SJCRH30 (cell line): ENCODE data around the gene ANKDD1A. TPM values are rescaled to one million over a fixed set of nuclear protein-coding genes. Genes with fewer than 3 reads are reported as not detected.

Experiments
- DNase-seq, 2 experiments: peaks; one replicate each; pipeline ENCODE4 v3.0.0-alpha.2; 2015 to 2020
- H3K27ac ChIP-seq: fragments of 250-450 bp; sonication (Bioruptor Pico); 2 replicates; pipeline ENCODE4 v1.5.1; 2020; ENCODE audit warnings: mild to moderate bottlenecking, moderate library complexity
- H3K27me3 ChIP-seq: fragments of 250-450 bp; sonication (Bioruptor Pico); 2 replicates; pipeline ENCODE4 v1.5.1; 2020; ENCODE audit warnings: mild to moderate bottlenecking, moderate library complexity
- H3K36me3 ChIP-seq: fragments of 250-450 bp; sonication (Bioruptor Pico); 2 replicates; pipeline ENCODE4 v1.5.1; 2020; ENCODE audit warnings: mild to moderate bottlenecking, moderate library complexity
- H3K4me1 ChIP-seq: fragments of 250-450 bp; sonication (Bioruptor Pico); 2 replicates; pipeline ENCODE4 v1.5.1; 2020; ENCODE audit warnings: mild to moderate bottlenecking, moderate library complexity
- H3K4me3 ChIP-seq: fragments of 250-450 bp; sonication (Bioruptor Pico); 2 replicates; pipeline ENCODE4 v1.5.1; 2020; ENCODE audit warnings: mild to moderate bottlenecking, moderate library complexity
- H3K9me3 ChIP-seq: fragments of 250-450 bp; sonication (Bioruptor Pico); replicated peaks from 2 replicates; pipeline ENCODE4 v1.5.1; 2020; ENCODE audit warnings: mild to moderate bottlenecking, moderate library complexity
- total RNA-seq: library from RNA; depleted of rRNA; stranded (reverse); fragments of >200 nt; shearing (Covaris generic); gene quantifications from 2 replicates; pipeline ENCODE4 v1.2.3, GENCODE V29; 2014

The ANKDD1A gene
- total RNA-seq, 1 experiment from 2014 or later = 5.0 TPM

GRCh38 chr15:64926661-64927060 is 15.0 kb downstream of the ANKDD1A start:
- no peaks in the 10 kb centered on the region; the same call in 1 of the 2 replicates for H3K4me1 ChIP-seq
- H3K27ac ChIP-seq = no peak overlapping the region
- no peaks in the 10 kb centered on the region for H3K27me3 ChIP-seq
- no peaks in the 10 kb centered on the region for H3K9me3 ChIP-seq
- H3K4me3 ChIP-seq = no peak overlapping the region
- no peaks in the 10 kb centered on the region for H3K36me3 ChIP-seq
- DNase-seq = no peak

- 0 out of 2 replicates have a peak overlapping the region, but pooled peaks have one; percentile 21 for H3K27ac ChIP-seq
- no peaks in the 10 kb centered on the region; the same call in 1 of the 2 replicates for H3K4me1 ChIP-seq
- no peaks in the 10 kb centered on the region for H3K9me3 ChIP-seq
- no peak overlapping the region for H3K4me3 ChIP-seq
- H3K36me3 ChIP-seq = no peaks in the 10 kb centered on the region
- peak in 1 of 2 experiments; percentile 52 for DNase-seq
- H3K27me3 ChIP-seq = no peaks in the 10 kb centered on the region
Observed at GRCh38 chr15:64928626-64929220, 17.0 kb downstream of the ANKDD1A start.

- Histone ChIP-seq H3K9me3 (no peaks in the 10 kb centered on the region), H3K27me3 (no peaks in the 10 kb centered on the region), H3K4me1 (no peaks in the 10 kb centered on the region; the same call in 1 of the 2 replicates), H3K36me3 (no peaks in the 10 kb centered on the region), H3K4me3 (no peak overlapping the region), H3K27ac (no peak overlapping the region)
- DNase-seq = no peak
Observed at GRCh38 chr15:64930019-64930652, 18.4 kb downstream of the ANKDD1A start.

- Histone ChIP-seq H3K9me3 (no peaks in the 10 kb centered on the region), H3K4me3 (no peak overlapping the region), H3K27me3 (no peaks in the 10 kb centered on the region), H3K36me3 (no peaks in the 10 kb centered on the region), H3K4me1 (no peaks in the 10 kb centered on the region; the same call in 1 of the 2 replicates), H3K27ac (no peak overlapping the region)
- DNase-seq = no peak
Observed at GRCh38 chr15:64930778-64931371, 19.2 kb downstream of the ANKDD1A start.

GRCh38 chr15:64931381-64931780 is 19.7 kb downstream of the ANKDD1A start:
- no peaks in the 10 kb centered on the region for H3K27me3 ChIP-seq
- no peak overlapping the region for H3K27ac ChIP-seq
- no peaks in the 10 kb centered on the region; the same call in 1 of the 2 replicates for H3K4me1 ChIP-seq
- no peaks in the 10 kb centered on the region for H3K9me3 ChIP-seq
- no peak overlapping the region for H3K4me3 ChIP-seq
- DNase-seq = no peak
- no peaks in the 10 kb centered on the region for H3K36me3 ChIP-seq

GRCh38 chr15:64934023-64934422 is 22.3 kb downstream of the ANKDD1A start:
- no peaks in the 10 kb centered on the region for H3K27me3 ChIP-seq
- no peaks in the 10 kb centered on the region for H3K36me3 ChIP-seq
- DNase-seq = no peak

GRCh38 chr15:64938192-64938591 is 26.5 kb downstream of the ANKDD1A start:
- Histone ChIP-seq H3K27ac (no peak overlapping the region), H3K4me1 (no peaks in the 10 kb centered on the region), H3K9me3 (no peaks in the 10 kb centered on the region), H3K36me3 (no peaks in the 10 kb centered on the region), H3K4me3 (no peak overlapping the region), H3K27me3 (no peaks in the 10 kb centered on the region)
- no peak for DNase-seq

More at GRCh38 chr15:64934023-64934422, 22.3 kb downstream of the ANKDD1A start:
- Histone ChIP-seq H3K9me3 (no peaks in the 10 kb centered on the region), H3K4me3 (no peak overlapping the region), H3K4me1 (no peaks in the 10 kb centered on the region), H3K27ac (no peak overlapping the region)

GRCh38 chr15:64942356-64942755 is 30.7 kb downstream of the ANKDD1A start:
- no peak overlapping the region for H3K4me3 ChIP-seq
- DNase-seq = no peak
- no peaks in the 10 kb centered on the region for H3K36me3 ChIP-seq
- no peaks in the 10 kb centered on the region for H3K27me3 ChIP-seq
- H3K27ac ChIP-seq = no peak overlapping the region
- no peaks in the 10 kb centered on the region for H3K9me3 ChIP-seq
- H3K4me1 ChIP-seq = no peaks in the 10 kb centered on the region

DNA sequence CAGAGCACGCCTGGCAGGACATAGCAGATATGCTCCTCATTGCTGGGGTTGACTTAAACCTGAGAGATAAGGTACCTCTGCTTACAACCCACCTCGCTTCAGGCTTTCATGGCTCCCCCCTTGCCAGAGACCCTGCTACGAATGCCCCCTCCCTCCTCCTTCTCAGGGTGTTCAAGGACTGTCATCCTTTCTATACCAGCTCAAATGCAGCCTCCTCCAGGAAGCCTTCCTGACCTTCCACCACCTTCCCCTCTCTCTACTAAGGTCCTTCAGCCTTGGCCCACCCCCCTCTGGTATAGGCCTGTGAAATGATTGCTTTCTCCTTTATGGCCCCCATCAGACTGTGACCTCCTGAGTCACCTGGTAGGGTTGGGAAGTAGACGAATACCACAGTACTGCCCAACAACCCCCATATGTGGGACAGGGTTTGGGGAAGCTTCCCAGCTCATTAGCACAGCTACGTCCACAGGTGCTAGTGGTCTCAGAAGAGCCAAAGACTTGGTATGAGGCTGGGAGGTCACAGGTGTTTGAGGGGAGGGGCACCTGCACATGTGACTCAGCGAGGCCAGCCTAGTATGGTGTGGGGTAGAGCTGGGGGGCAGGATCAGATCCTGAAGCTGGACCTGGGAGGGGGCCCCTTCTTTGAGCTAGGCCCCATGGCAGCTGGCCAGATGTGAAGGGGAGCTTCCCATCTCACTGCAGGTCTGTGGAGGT is 32.0 kb downstream of the ANKDD1A start:
- H3K9me3 ChIP-seq = no peaks in the 10 kb centered on the region
- H3K4me3 ChIP-seq = no peak overlapping the region
- H3K4me1 ChIP-seq = no peaks in the 10 kb centered on the region
- H3K27me3 ChIP-seq = no peaks in the 10 kb centered on the region
- H3K27ac ChIP-seq = no peak overlapping the region
- no peak for DNase-seq
- H3K36me3 ChIP-seq = no peaks in the 10 kb centered on the region

GRCh38 chr15:64944961-64945360 is 33.3 kb downstream of the ANKDD1A start:
- no peak overlapping the region for H3K4me3 ChIP-seq
- no peaks in the 10 kb centered on the region for H3K36me3 ChIP-seq
- no peak overlapping the region for H3K27ac ChIP-seq
- DNase-seq = no peak
- no peaks in the 10 kb centered on the region for H3K9me3 ChIP-seq
- no peaks in the 10 kb centered on the region for H3K27me3 ChIP-seq
- no peaks in the 10 kb centered on the region for H3K4me1 ChIP-seq

DNA sequence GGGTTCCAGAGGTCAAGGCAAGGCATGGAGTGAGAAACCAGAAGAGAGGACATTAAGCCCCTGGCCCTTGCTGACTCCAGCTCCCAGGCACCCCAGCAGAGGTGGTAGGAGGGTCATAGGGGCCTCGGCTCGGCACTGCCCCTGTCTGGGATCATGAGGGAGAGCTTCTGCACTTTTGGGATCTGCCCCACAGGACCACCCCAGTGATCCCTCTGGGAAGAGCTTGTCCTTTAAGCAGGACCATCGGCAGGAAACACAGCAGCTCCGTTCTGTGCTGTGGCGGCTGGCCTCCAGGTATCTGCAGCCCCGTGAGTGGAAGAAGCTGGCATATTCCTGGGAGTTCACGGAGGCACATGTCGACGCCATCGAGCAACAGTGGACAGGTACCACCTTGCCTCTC is 35.5 kb downstream of the ANKDD1A start:
- no peaks in the 10 kb centered on the region for H3K36me3 ChIP-seq
- DNase-seq = no peak
- H3K4me1 ChIP-seq = no peaks in the 10 kb centered on the region
- H3K27ac ChIP-seq = no peak overlapping the region
- no peaks in the 10 kb centered on the region for H3K9me3 ChIP-seq
- H3K4me3 ChIP-seq = no peak overlapping the region
- no peaks in the 10 kb centered on the region for H3K27me3 ChIP-seq

- DNase-seq = no peak
- Histone ChIP-seq H3K27me3 (no peaks in the 10 kb centered on the region), H3K27ac (no peak overlapping the region)
Observed at GRCh38 chr15:64948916-64949315, 37.2 kb downstream of the ANKDD1A start.

DNA sequence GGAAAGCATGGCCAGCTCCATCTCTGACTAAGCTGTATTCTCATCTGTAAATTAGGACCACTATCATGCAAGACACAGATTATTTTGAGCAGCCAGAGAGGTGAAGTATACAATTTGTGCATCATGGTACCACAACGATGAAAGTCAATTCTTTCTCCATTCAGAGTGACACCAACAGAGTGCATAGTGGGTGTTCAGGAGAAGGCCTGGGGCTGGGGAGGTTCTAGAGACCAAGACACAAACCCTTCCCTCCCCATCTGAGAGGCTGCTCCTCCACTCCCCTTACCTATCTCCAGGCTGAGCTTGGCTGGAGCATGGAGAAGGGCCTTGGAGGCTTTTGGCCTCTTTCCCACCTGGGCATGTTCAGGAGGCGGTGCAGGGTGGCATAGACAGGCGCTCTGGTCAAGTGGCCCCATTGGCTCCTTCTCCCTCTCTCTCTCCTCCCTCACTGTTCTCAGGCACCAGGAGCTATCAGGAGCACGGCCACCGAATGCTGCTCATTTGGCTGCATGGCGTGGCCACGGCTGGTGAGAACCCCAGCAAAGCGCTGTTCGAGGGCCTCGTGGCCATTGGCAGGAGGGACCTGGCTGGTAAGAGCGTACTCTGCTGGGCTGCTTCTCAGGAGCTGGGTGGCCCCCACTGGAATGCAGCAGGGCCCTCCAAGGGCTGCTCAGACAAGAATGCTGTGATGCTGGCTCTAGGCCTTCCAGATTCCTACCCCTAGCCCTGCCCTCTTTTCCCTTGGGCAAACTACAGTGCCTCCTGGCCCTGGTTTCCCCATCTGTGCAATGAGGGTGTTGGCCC is 37.9 kb downstream of the ANKDD1A start:
- no peaks in the 10 kb centered on the region for H3K4me1 ChIP-seq
- H3K9me3 ChIP-seq = no peaks in the 10 kb centered on the region
- H3K4me3 ChIP-seq = no peak overlapping the region
- no peaks in the 10 kb centered on the region for H3K27me3 ChIP-seq
- no peak for DNase-seq
- no peaks in the 10 kb centered on the region for H3K36me3 ChIP-seq
- no peak overlapping the region for H3K27ac ChIP-seq

More at GRCh38 chr15:64948916-64949315, 37.2 kb downstream of the ANKDD1A start:
- no peak overlapping the region for H3K4me3 ChIP-seq
- no peaks in the 10 kb centered on the region for H3K4me1 ChIP-seq
- no peaks in the 10 kb centered on the region for H3K36me3 ChIP-seq
- no peaks in the 10 kb centered on the region for H3K9me3 ChIP-seq

- Histone ChIP-seq H3K27me3 (no peaks in the 10 kb centered on the region), H3K36me3 (peaks cover 8% of the 10 kb centered on the region), H3K4me3 (no peak overlapping the region), H3K9me3 (no peaks in the 10 kb centered on the region), H3K4me1 (no peaks in the 10 kb centered on the region), H3K27ac (no peak overlapping the region)
- DNase-seq = peak in 1 of 2 experiments; percentile 13
Observed at GRCh38 chr15:64950888-64951287, 39.2 kb downstream of the ANKDD1A start.
